Esophagus (tissue), 2 donors: ENCODE results near the gene ZBTB38. TPM values are rescaled to one million over a fixed set of nuclear protein-coding genes. Genes with fewer than 3 reads are reported as not detected.

Source experiments
- H3K27ac ChIP-seq, 2 donors: one replicate each; pipeline ENCODE4 v1.5.1; 2013; ENCODE audit warnings: low read depth in 2 of 2, mild to moderate bottlenecking in 2 of 2, inconsistent platforms in 1 of 2, low read length in 1 of 2, moderate library complexity in 1 of 2
- H3K27me3 ChIP-seq, 2 donors: one replicate each; pipeline ENCODE4 v1.6.1; 2013; ENCODE audit warnings: low read length in 2 of 2, control low read depth in 1 of 2, mild to moderate bottlenecking in 1 of 2; ENCODE audit not compliant: insufficient read depth in 2 of 2, control insufficient read depth in 1 of 2
- H3K36me3 ChIP-seq, 2 donors: one replicate each; pipeline ENCODE4 v1.6.1; 2013; ENCODE audit warnings: low read length in 1 of 2; ENCODE audit not compliant: control insufficient read depth in 2 of 2, insufficient read depth in 2 of 2
- H3K4me1 ChIP-seq, 2 donors: one replicate each; pipeline ENCODE4 v1.6.1; 2013; ENCODE audit warnings: low read length in 1 of 2; ENCODE audit not compliant: control insufficient read depth in 2 of 2, insufficient read depth in 2 of 2
- H3K4me3 ChIP-seq, 2 donors: one replicate each; pipeline ENCODE4 v1.5.1; 2013; ENCODE audit warnings: low read length in 2 of 2, mild to moderate bottlenecking in 2 of 2, low read depth in 1 of 2, moderate library complexity in 1 of 2
- H3K9me3 ChIP-seq, 2 donors: one replicate each; pipeline ENCODE4 v1.6.1; 2013; ENCODE audit warnings: mild to moderate bottlenecking in 2 of 2, low read depth in 1 of 2, low read length in 1 of 2, moderate library complexity in 1 of 2; ENCODE audit not compliant: control insufficient read depth in 2 of 2, insufficient read depth in 1 of 2
- WGBS, 2 donors: extraction: QIAGEN DNeasy Blood & Tissue Kit; methylation state at CpG; one replicate each; pipeline ENCODE4 v1.1.7; 2013; 5-methylcytosine and 5-hydroxymethylcytosine counted together
- polyA plus RNA-seq, 2 donors: library from polyadenylated mRNA; stranded (reverse); fragments of 200-250 nt; gene quantifications; one replicate each; pipeline ENCODE4 v1.2.3, GENCODE V29; 2013
- donor health status: healthy with polysubstance abuse.
- donor health status: Bipolar disorder and iron deficiency.

The ZBTB38 gene
- polyA plus RNA-seq, 2 donors: 3.4 to 5.9 TPM

DNA sequence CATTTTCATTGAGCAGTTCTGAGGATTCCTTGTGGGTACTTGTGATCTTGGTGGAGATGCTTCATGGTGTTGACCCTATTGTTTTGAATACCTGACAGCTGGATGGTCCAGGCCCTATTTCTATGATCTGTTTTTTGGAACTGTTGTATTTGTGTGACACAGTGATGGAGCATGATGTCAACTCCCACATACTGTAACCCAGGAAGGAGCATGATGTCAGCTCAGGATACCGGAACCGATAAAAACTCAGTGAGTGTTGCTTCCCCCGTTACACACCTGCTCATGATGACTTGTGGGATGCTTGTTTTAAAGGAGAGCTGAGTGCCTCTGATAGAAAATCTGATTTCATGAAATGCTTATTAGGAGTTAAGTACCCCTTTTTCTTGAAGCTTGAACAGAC, 45.1 kb downstream of the ZBTB38 start:
- Histone ChIP-seq H3K4me3 (no peak overlapping the region), H3K4me1 (peaks cover 6 to 8% of the 10 kb centered on the region in 2 donors), H3K36me3 (peaks cover 2 to 8% of the 10 kb centered on the region in 2 donors), H3K27ac (peak overlapping the region; percentile 93), H3K27me3 (no peaks in the 10 kb centered on the region), H3K9me3 (no peaks in the 10 kb centered on the region)
- WGBS, 2 donors: 74 to 81% methylated on average over 3 of the region's 3 CpGs

- H3K4me1 ChIP-seq: peaks cover 6 to 8% of the 10 kb centered on the region in 2 donors
- H3K27me3 ChIP-seq: no peaks in the 10 kb centered on the region
- no peak overlapping the region for H3K4me3 ChIP-seq
- peaks cover 2 to 8% of the 10 kb centered on the region in 2 donors for H3K36me3 ChIP-seq
- no peaks in the 10 kb centered on the region for H3K9me3 ChIP-seq
- WGBS, 2 donors: 71 to 75% methylated on average over 11 of the region's 11 CpGs
- H3K27ac ChIP-seq: peak overlapping the region; percentile 78 to 93
Observed at GRCh38 chr3:141413801-141414689, 45.7 kb downstream of the ZBTB38 start.

DNA sequence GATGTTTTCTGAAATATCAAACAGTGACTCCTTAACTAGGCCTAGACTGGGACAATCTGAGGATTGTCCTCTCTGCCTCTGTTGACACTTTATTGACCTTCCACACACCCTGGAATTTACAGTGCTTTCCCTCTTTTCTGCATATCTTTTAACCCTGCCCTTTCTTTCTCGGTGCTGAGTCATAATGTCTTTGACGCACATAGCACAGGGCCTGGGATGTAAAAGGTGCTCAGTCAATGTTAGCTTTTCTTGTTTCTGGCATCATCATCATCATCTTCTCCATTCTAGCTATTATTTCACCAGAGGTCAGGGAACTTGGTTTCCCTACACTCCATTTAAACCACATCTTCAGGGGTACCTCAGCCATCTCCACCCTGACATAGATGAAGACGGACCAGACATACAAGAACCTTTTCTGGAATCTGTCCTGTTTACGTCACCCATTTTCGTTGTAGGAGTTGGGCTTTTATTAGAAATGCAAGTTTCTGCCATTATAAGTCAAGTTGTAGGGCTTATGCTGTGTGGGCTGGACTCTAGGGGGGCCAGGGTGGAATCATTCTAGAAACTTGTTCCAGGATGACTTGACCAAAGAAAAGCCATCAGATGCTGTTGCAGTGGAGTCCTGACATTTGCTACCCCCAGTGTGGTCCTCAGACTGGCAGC, 46.6 kb downstream of the ZBTB38 start:
- Histone ChIP-seq H3K27me3 (no peaks in the 10 kb centered on the region), H3K36me3 (peaks cover 2 to 8% of the 10 kb centered on the region in 2 donors), H3K9me3 (no peaks in the 10 kb centered on the region), H3K27ac (peak overlapping the region in 1 of 2 donors; percentile 78), H3K4me3 (no peak overlapping the region), H3K4me1 (peaks cover 4 to 6% of the 10 kb centered on the region in 2 donors)
- WGBS, 2 donors: 83 to 87% methylated on average over 5 of the region's 5 CpGs

GRCh38 chr3:141415953-141416352, 47.6 kb downstream of the ZBTB38 start:
- H3K27me3 ChIP-seq: no peaks in the 10 kb centered on the region
- no peak overlapping the region for H3K4me3 ChIP-seq
- peaks cover 4 to 6% of the 10 kb centered on the region in 2 donors for H3K4me1 ChIP-seq
- 67 to 71% methylated on average over 3 of the region's 3 CpGs for WGBS, 2 donors
- H3K9me3 ChIP-seq: no peaks in the 10 kb centered on the region
- H3K36me3 ChIP-seq: peaks cover 2 to 8% of the 10 kb centered on the region in 2 donors
- H3K27ac ChIP-seq: no peak overlapping the region

Other genes with a start within 250 kb of the ZBTB38 start
- 1 to 10 TPM; 1.1 to 1.2 TPM for gene PXYLP1, start 136.7 kb upstream of the ZBTB38 start, polyA plus RNA-seq
- 1 to 10 TPM; 4.0 to 6.9 TPM for gene RASA2, start 118.5 kb downstream of the ZBTB38 start, polyA plus RNA-seq